H1 (cell line): Measurements from ENCODE around the gene FRMD4A. TPM values are rescaled to one million over a fixed set of nuclear protein-coding genes. Genes with fewer than 3 reads are reported as not detected.

Source experiments
- CTCF ChIA-PET: fragments of 300-600 bp; sonication (Branson Sonifier 250); formaldehyde crosslinking; loops from one replicate; lab custom pipeline; 2021; ENCODE audit not compliant: partially characterized antibody; lab: Charles Lee
- POLR2A ChIA-PET: fragments of 300-600 bp; sonication (Branson Sonifier 250); formaldehyde crosslinking; loops from one replicate; lab custom pipeline; 2021; ENCODE audit warnings: inconsistent platforms; ENCODE audit not compliant: partially characterized antibody; lab: Charles Lee
- DNase-seq, 2 experiments: peaks; one replicate each; pipeline versions ENCODE4 v3.0.0 to v3.0.0-alpha.2; 2010 to 2022; ENCODE audit warnings: low spot score in 2 of 2, low read depth in 1 of 2, mixed read lengths in 1 of 2
- FAIRE-seq: peaks from 2 replicates; lab custom pipeline; 2011; peaks lifted over from hg19 to GRCh38; lab: Jason Lieb, UNC
- H2AFZ ChIP-seq: 2 replicates; pipeline ENCODE4 v1.8.1; 2012; ENCODE audit warnings: low read length, inconsistent platforms
- H2AK5ac ChIP-seq: 2 replicates; pipeline ENCODE4 v1.6.1; 2013; ENCODE audit warnings: low read depth, low read length
- H2BK120ac ChIP-seq: replicated peaks from 2 replicates; pipeline ENCODE3; 2013; ENCODE audit warnings: low read depth, low read length, inconsistent platforms
- H2BK12ac ChIP-seq: 2 replicates; pipeline ENCODE4 v1.6.1; 2013; ENCODE audit warnings: low read depth, low read length
- H2BK15ac ChIP-seq: 2 replicates; pipeline ENCODE4 v1.6.1; 2013; ENCODE audit warnings: low read length
- H2BK20ac ChIP-seq: 2 replicates; pipeline ENCODE4 v1.6.1; 2013; ENCODE audit warnings: low read length
- H2BK5ac ChIP-seq: 2 replicates; pipeline ENCODE4 v1.6.1; 2013; ENCODE audit warnings: low read depth, low read length
- H3K14ac ChIP-seq: 2 replicates; pipeline ENCODE4 v1.6.1; 2013; ENCODE audit warnings: inconsistent platforms; ENCODE audit not compliant: insufficient read length
- H3K18ac ChIP-seq: 2 replicates; pipeline ENCODE4 v1.6.1; 2013; ENCODE audit warnings: low read length; ENCODE audit errors: extremely low read depth
- H3K23ac ChIP-seq: 2 replicates; pipeline ENCODE4 v1.6.1; 2013; ENCODE audit warnings: inconsistent platforms; ENCODE audit not compliant: insufficient read length
- H3K23me2 ChIP-seq: 2 replicates; pipeline ENCODE4 v1.6.1; 2013; ENCODE audit warnings: low read depth, low read length
- H3K27ac ChIP-seq: 2 replicates; pipeline ENCODE4 v1.6.1; 2011; ENCODE audit warnings: low read depth, low read length, inconsistent platforms
- H3K27me3 ChIP-seq, 4 experiments: replicated peaks in 1 of 4; 1 replicate in 1 of 4; 2 replicates in 3 of 4; pipeline versions ENCODE4 v1.6.1 to v1.8.1; 2011 to 2013; ENCODE audit warnings: low read length in 3 of 4, mild to moderate bottlenecking in 3 of 4, inconsistent platforms in 2 of 4, mixed read lengths in 2 of 4, moderate library complexity in 1 of 4; ENCODE audit not compliant: control insufficient read depth in 3 of 4, insufficient read depth in 3 of 4; ENCODE audit errors: extremely low read depth in 1 of 4
- H3K36me3 ChIP-seq, 4 experiments: 2 replicates each; pipeline versions ENCODE4 v1.6.1 to v1.8.1; 2011 to 2013; ENCODE audit warnings: mild to moderate bottlenecking in 4 of 4, low read length in 3 of 4, moderate library complexity in 2 of 4, control low read depth in 1 of 4, inconsistent platforms in 1 of 4; ENCODE audit not compliant: insufficient read depth in 4 of 4, control insufficient read depth in 2 of 4
- H3K4ac ChIP-seq: replicated peaks from 2 replicates; pipeline ENCODE3; 2013; ENCODE audit warnings: low read length, low read depth, mixed read lengths, inconsistent platforms; ENCODE audit not compliant: insufficient read length
- H3K4me1 ChIP-seq, 4 experiments: replicated peaks in 1 of 4; 1 replicate in 1 of 4; 2 replicates in 3 of 4; pipeline versions ENCODE4 v1.6.1 to v1.8.1; 2011 to 2013; ENCODE audit warnings: low read length in 3 of 4, inconsistent platforms in 2 of 4, mixed read lengths in 1 of 4; ENCODE audit not compliant: insufficient read depth in 4 of 4, control insufficient read depth in 3 of 4
- H3K4me2 ChIP-seq, 2 experiments: 2 replicates each; pipeline versions ENCODE4 v1.6.1 to v1.8.1; 2011 to 2013; ENCODE audit warnings: low read depth in 2 of 2, low read length in 2 of 2, control low read depth in 1 of 2, inconsistent platforms in 1 of 2, mild to moderate bottlenecking in 1 of 2; ENCODE audit not compliant: insufficient read depth in 1 of 2
- H3K4me3 ChIP-seq, 4 experiments: fragments of 200-600, 300-600 bp in 1 of 4; sonication (generic), shearing (Covaris generic), sonication (Bioruptor Twin) in 1 of 4; 2 replicates each; pipeline versions ENCODE4 v1.5.1 to v1.8.1; 2011 to 2016; ENCODE audit warnings: low read length in 4 of 4, low read depth in 3 of 4, control low read depth in 2 of 4, inconsistent platforms in 2 of 4, mild to moderate bottlenecking in 2 of 4, mixed read lengths in 1 of 4, moderate library complexity in 1 of 4; ENCODE audit not compliant: insufficient read depth in 2 of 4; ENCODE audit errors: extremely low read depth in 1 of 4
- H3K56ac ChIP-seq: replicated peaks from 2 replicates; pipeline ENCODE3; 2013; ENCODE audit warnings: low read depth, mild to moderate bottlenecking, mixed read lengths, low read length, inconsistent platforms; ENCODE audit not compliant: insufficient read length
- H3K79me1 ChIP-seq: 2 replicates; pipeline ENCODE4 v1.6.1; 2013; ENCODE audit warnings: low read depth, low read length, control low read depth
- H3K79me2 ChIP-seq, 2 experiments: 2 replicates each; pipeline versions ENCODE4 v1.6.1 to v1.8.1; 2012 to 2013; ENCODE audit warnings: low read length in 2 of 2, mild to moderate bottlenecking in 2 of 2, inconsistent platforms in 1 of 2; ENCODE audit not compliant: insufficient read depth in 2 of 2, control insufficient read depth in 1 of 2
- H3K9ac ChIP-seq, 4 experiments: replicated peaks in 1 of 4; 1 replicate in 1 of 4; 2 replicates in 3 of 4; pipeline versions ENCODE4 v1.6.1 to v1.8.1; 2011 to 2013; ENCODE audit warnings: low read depth in 3 of 4, low read length in 3 of 4, control low read depth in 2 of 4, mild to moderate bottlenecking in 2 of 4, moderate library complexity in 2 of 4, inconsistent platforms in 1 of 4; ENCODE audit errors: extremely low read depth in 1 of 4
- H3K9me3 ChIP-seq, 2 experiments: 2 replicates each; pipeline versions ENCODE4 v1.6.1 to v1.8.1; 2012 to 2013; ENCODE audit warnings: mild to moderate bottlenecking in 2 of 2, moderate library complexity in 2 of 2, control low read depth in 1 of 2, inconsistent platforms in 1 of 2, low read depth in 1 of 2, low read length in 1 of 2, mixed read lengths in 1 of 2; ENCODE audit not compliant: insufficient read depth in 2 of 2
- H4K20me1 ChIP-seq, 2 experiments: replicated peaks in 1 of 2; 2 replicates each; pipeline versions ENCODE3 to v1.8.1; 2011 to 2013; ENCODE audit warnings: inconsistent platforms in 2 of 2, low read length in 2 of 2, mild to moderate bottlenecking in 1 of 2; ENCODE audit not compliant: insufficient read depth in 2 of 2, control insufficient read depth in 1 of 2
- H4K5ac ChIP-seq: 2 replicates; pipeline ENCODE4 v1.6.1; 2013; ENCODE audit warnings: low read length, low read depth, mixed read lengths, inconsistent platforms; ENCODE audit not compliant: insufficient read length
- H4K8ac ChIP-seq: 2 replicates; pipeline ENCODE4 v1.8.0; 2013; ENCODE audit warnings: mild to moderate bottlenecking, moderate library complexity, low read length, inconsistent platforms; ENCODE audit not compliant: insufficient read depth; ENCODE audit errors: extremely low read depth
- H4K91ac ChIP-seq: replicated peaks from 2 replicates; pipeline ENCODE3; 2013; ENCODE audit warnings: low read length, mixed read lengths, inconsistent platforms; ENCODE audit not compliant: insufficient read length
- CREB1 ChIP-seq: IDR thresholded peaks from 2 replicates; pipeline ENCODE4 v1.6.1; 2012; ENCODE audit warnings: inconsistent platforms
- FOSL1 ChIP-seq: IDR thresholded peaks from 2 replicates; pipeline ENCODE4 v1.6.1; 2011; ENCODE audit warnings: mild to moderate bottlenecking, low read depth, low read length, moderate library complexity; ENCODE audit not compliant: insufficient read depth
- KDM4A ChIP-seq: IDR thresholded peaks from one replicate; pipeline ENCODE4 v1.7.1; 2012; ENCODE audit warnings: low read depth, mild to moderate bottlenecking, moderate library complexity, low read length, inconsistent platforms; ENCODE audit not compliant: severe bottlenecking
- POLR2A ChIP-seq, 2 experiments: IDR thresholded peaks; 1 replicate in 1 of 2; 2 replicates in 1 of 2; pipeline ENCODE4 v1.6.1; 2011; ENCODE audit warnings: low read depth in 2 of 2, low read length in 2 of 2, mild to moderate bottlenecking in 2 of 2; ENCODE audit errors: control extremely low read depth in 1 of 2
- RBBP5 ChIP-seq: IDR thresholded peaks from 2 replicates; pipeline ENCODE4 v1.7.1; 2012; ENCODE audit warnings: low read depth, mild to moderate bottlenecking, inconsistent platforms, low read length, moderate library complexity, borderline replicate concordance
- TBP ChIP-seq: IDR thresholded peaks from 2 replicates; pipeline ENCODE4 v1.6.1; 2011; ENCODE audit warnings: low read depth, low read length, improper control_type of control experiment
- TCF12 ChIP-seq: IDR thresholded peaks from 2 replicates; pipeline ENCODE4 v1.6.1; 2011; ENCODE audit warnings: low read depth, mild to moderate bottlenecking, low read length
- WGBS, 2 experiments: shearing (Covaris generic) in 1 of 2; methylation state at CpG; one replicate each; pipeline versions ENCODE4 v1.1.6 to v1.1.7; 2013 to 2015; ENCODE audit warnings: low lambda C conversion rate in 2 of 2, mixed read lengths in 2 of 2, inconsistent platforms in 1 of 2, low coverage in 1 of 2, missing lambda C conversion rate in 1 of 2; ENCODE audit not compliant: insufficient replicate concordance in 2 of 2, insufficient coverage in 1 of 2, insufficient read length in 1 of 2; ENCODE audit errors: extremely low coverage in 1 of 2, missing lambda C conversion rate in 1 of 2; 5-methylcytosine and 5-hydroxymethylcytosine counted together
- polyA plus RNA-seq, 7 experiments: library from polyadenylated mRNA; depleted of rRNA in 3 of 7; stranded (reverse) in 5 of 7; unstranded in 2 of 7; fragments of >200 nt in 5 of 7; fragments of 200-250 nt in 2 of 7; gene quantifications; 1 replicate in 5 of 7; 2 replicates in 1 of 7; 4 replicates in 1 of 7; pipeline versions ENCODE4 v1.2.1 to v1.2.3, GENCODE V29; 2011 to 2013; ENCODE audit warnings: missing spikeins in 2 of 7, mixed read lengths in 2 of 7
- total RNA-seq: library from RNA; stranded (reverse); fragmentation: NEBNext Ultra II Directional; extraction: Animal tissue kit (Norgen Biotek cat#: 25700); gene quantifications from 2 replicates; pipeline ENCODE4 v1.2.1, GENCODE V29; 2021
- TF ChIP-seq, protein P1 (sequence below): IDR thresholded peaks from 2 replicates; pipeline ENCODE4 v1.6.1; 2011; ENCODE audit warnings: low read depth, mild to moderate bottlenecking, low read length; ENCODE audit not compliant: insufficient read depth
- TF ChIP-seq, protein P2 (sequence below): IDR thresholded peaks from 2 replicates; pipeline ENCODE4 v1.6.1; 2012; ENCODE audit warnings: inconsistent platforms

Gene FRMD4A
- total and polyA plus RNA-seq, 2 of the 8 experiments (the other 6 are each of a cell fraction or from before 2014, with no cell fraction given) = 38.6 to 39.6 TPM

DNA sequence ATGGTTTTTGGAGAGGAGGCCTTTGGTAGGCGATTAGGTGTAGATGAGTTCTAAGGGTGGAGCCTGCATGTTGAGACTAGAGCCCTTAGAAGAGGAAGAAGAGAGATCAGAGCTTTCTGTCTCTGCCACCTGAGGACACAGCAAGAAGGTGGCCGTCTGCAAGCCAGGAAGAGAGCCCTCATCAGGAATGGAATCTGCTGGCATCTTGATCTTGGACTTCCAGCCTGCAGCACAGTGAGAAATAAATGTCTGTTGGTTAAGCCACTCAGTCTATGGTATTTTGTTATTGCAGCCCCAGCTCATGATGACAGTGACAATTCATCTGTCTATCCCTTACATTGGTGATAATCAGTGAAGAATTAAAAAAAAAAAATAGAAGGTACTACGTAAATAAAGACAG is 408.8 kb downstream of the FRMD4A start:
- H3K4me3 ChIP-seq = no peak overlapping the region
- WGBS, 2 experiments = 55% methylated on average over 3 of the region's 3 CpGs; no CpG with 5 or more reads in 1 of the 2 experiments
- no peaks in the 10 kb centered on the region for H4K20me1 ChIP-seq
- no peak overlapping the region for H3K23ac ChIP-seq
- no peak overlapping the region for H2BK5ac ChIP-seq
- H2BK120ac ChIP-seq = no peak overlapping the region
- no peak overlapping the region for H2BK15ac ChIP-seq
- H2BK20ac ChIP-seq = no peak overlapping the region
- no peaks in the 10 kb centered on the region for H3K4me1 ChIP-seq
- ChIA-PET CTCF (interaction anchor here (0.6 kb wide), 1 partner anchor 404 kb away, joined by 3 read pairs; no protein-coding TSS in a partner anchor), POLR2A (no interaction called here)
- no peaks in the 10 kb centered on the region for H3K9me3 ChIP-seq
- no peak overlapping the region for H3K56ac ChIP-seq
- H4K8ac ChIP-seq = no peak overlapping the region
- no peak for FAIRE-seq
- H3K79me2 ChIP-seq = no peaks in the 10 kb centered on the region
- no peak for DNase-seq
- no peak overlapping the region for H4K5ac ChIP-seq
- H3K79me1 ChIP-seq = no peaks in the 10 kb centered on the region
- H2AK5ac ChIP-seq = no peak overlapping the region
- no peak overlapping the region for H3K14ac ChIP-seq
- H3K36me3 ChIP-seq = no peaks in the 10 kb centered on the region
- no peak overlapping the region for H3K27ac ChIP-seq
- no peak overlapping the region for H3K18ac ChIP-seq
- no peak overlapping the region for H2AFZ ChIP-seq
- no peak overlapping the region for H3K4me2 ChIP-seq
- H3K4ac ChIP-seq = no peak overlapping the region
- no peaks in the 10 kb centered on the region for H3K23me2 ChIP-seq
- H2BK12ac ChIP-seq = no peak overlapping the region
- TF ChIP-seq RBBP5 (no peak), CREB1 (no peak), TBP (no peak), TCF12 (no peak), KDM4A (no peak), POLR2A (IDR thresholded peaks at IDR 0.05; ENCODE audit: control extremely low read depth in 1 of 2, low read depth in 2 of 2, low read length in 2 of 2) (no peak), FOSL1 (no peak)
- TF ChIP-seq, protein P1, sequence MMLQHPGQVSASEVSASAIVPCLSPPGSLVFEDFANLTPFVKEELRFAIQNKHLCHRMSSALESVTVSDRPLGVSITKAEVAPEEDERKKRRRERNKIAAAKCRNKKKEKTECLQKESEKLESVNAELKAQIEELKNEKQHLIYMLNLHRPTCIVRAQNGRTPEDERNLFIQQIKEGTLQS = no peak
- TF ChIP-seq, protein P2, sequence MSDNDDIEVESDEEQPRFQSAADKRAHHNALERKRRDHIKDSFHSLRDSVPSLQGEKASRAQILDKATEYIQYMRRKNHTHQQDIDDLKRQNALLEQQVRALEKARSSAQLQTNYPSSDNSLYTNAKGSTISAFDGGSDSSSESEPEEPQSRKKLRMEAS = no peak
- TF ChIP-seq, all 59 proteins: peak for 0
- no peak overlapping the region for H4K91ac ChIP-seq
- no peaks in the 10 kb centered on the region for H3K27me3 ChIP-seq
- H3K9ac ChIP-seq = no peak overlapping the region
